ENCODE results near the gene POC1B.

- TF ChIP-seq CTCF (IDR thresholded peaks at IDR 0.05; ENCODE audit: low read depth, low read length, missing input control) (no peak), FOXA1 (IDR thresholded peaks at IDR 0.05) (no peak), SP1 (IDR thresholded peaks at IDR 0.05) (no peak), YY1 (IDR thresholded peaks at IDR 0.05) (no peak), EGR1 (IDR thresholded peaks at IDR 0.05; ENCODE audit: low read depth in 2 of 2) (no peak), TAF1 (conservative IDR thresholded peaks at IDR 0.05) (no peak), HNF4A (conservative IDR thresholded peaks at IDR 0.05) (no peak)
Measured at GRCh38 chr12:89424389-89424788, 101.5 kb downstream of the POC1B start.
